CD4-positive, alpha-beta T cell treated with Interleukin-12 subunit alpha and Interleukin-12 subunit beta, for 1 hour (primary cell): Measurements from ENCODE around the gene DUSP2.

Experiments used
- DNase-seq: peaks from one replicate; pipeline ENCODE4 v3.0.0-alpha.2; 2020

DUSP2 gene

DNA sequence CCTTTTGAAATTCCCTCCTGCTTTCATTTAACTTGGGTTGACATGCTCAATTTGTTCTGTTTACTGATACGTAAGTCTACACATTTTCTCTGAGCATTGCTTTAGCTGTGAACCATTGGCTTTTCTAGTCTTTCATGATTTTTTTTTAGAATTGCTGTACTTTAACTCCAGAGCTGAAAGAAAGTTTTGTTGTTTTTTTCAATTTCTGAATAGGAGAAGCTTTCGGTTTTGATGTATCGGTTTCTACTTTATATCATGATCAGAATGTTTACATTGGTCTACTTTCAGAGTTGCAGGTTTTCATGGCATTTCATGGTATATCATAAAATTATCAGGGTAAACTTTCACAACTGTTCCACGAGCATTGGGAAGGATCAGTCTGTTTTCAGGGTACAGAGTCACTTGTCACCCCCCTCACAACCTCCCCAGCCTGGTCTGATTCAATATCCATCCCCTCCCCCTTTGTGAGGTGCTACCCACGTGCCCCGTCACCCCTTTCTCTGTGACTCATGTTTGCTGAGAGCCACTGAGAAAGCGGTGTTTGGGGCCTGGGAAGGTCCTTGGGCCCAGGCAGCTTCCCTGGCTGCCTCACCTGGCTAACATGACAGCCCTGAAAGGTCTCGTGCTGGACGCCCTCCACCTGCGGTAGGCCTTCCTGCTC is 14.0 kb downstream of the DUSP2 start:
- DNase-seq: no peak

DNA sequence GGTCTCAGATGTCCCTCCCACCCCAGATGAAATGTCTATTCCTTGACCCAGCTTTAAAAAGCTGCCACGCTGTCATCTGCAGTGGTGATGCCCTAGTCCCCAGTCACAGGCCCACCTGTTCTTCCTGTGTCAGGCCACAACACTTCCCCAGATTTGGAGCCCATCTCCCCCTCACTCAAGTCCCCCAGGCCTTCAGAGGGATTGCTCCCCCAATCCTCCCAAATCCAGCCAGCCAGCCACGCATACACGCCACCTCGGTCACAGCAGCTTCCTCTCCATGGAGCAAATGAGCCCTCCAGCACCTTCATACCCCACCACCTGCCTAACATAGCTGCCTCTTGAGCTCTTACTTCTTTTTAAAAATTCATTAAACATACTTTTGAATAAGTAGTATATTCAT is 14.8 kb downstream of the DUSP2 start:
- DNase-seq: no peak

DNA sequence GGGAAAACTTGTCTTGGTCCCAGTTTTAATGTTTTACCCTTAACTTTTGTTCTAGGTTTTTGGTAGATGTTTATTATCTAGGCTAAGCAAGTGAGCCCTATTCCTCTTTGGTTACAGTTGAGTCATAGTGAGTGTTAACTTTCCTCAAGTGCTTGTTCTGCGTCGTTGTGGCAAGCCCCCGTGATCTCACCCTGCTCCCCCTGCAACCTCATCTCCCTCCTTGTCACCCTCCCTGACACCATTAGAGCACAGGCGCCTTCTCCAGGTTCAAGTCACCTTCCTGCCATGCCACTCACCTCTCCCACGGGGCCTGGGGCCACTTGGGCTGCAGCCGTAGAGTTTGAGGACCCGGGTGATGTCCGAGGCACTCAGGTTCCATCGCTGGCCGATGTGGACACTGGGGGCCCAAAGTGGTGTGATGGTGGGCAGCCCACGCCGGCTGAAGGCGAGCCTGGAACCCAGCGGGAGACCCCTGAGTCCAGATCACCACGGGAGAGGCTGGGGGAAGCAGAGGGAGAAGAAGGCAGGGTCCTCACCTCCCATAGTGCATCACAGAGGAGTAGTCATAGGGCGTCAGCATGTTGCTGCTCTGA is 15.6 kb downstream of the DUSP2 start:
- no peak for DNase-seq

- DNase-seq: no peak
Observed at GRCh38 chr2:96128456-96128855, 16.8 kb downstream of the DUSP2 start.

GRCh38 chr2:96124406-96125265 is 20.6 kb downstream of the DUSP2 start:
- DNase-seq: no peak

DNA sequence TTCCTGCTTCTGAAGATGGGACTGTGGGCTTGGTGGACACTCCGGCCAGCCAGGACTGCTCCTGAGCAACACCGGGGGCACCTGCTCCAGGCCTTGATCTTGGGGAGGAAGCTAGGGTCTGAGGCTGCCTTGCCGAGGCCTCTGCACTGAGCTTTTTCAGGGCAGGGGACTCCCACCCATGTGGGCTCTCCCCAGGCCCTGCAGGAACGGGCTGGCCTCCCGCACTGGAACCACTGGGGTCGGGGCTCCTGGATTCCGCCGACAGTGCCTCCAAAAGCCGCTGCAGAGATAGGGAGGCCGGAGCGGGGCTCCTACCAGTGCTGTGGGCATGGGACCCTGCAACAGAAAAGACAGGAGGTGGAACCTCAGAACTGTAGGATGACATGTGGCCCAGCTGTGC is 21.3 kb downstream of the DUSP2 start:
- DNase-seq: no peak

GRCh38 chr2:96123290-96123689 is 21.9 kb downstream of the DUSP2 start:
- DNase-seq: no peak

GRCh38 chr2:96122391-96122790 is 22.8 kb downstream of the DUSP2 start:
- no peak for DNase-seq

GRCh38 chr2:96121414-96121813 is 23.8 kb downstream of the DUSP2 start:
- DNase-seq: no peak

DNA sequence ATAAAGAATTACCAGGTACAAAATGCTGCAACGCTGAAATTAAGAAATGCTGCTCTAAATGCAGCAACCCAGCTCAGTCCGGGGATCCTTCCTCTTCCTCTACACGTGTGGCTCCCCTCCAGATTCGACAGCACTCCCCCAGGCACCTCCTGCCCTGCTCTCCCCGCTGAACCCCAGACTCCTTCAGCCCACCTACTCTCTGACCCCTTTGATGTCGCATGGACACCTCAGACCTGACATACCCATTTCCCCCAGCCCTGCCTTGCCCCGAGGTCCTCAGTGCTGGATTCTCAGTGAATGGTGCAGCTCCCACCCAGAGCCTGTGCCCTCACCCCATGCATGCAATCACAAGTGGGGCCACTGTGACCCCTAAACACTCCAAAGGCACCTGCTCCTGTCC is 24.2 kb downstream of the DUSP2 start:
- no peak for DNase-seq

DNA sequence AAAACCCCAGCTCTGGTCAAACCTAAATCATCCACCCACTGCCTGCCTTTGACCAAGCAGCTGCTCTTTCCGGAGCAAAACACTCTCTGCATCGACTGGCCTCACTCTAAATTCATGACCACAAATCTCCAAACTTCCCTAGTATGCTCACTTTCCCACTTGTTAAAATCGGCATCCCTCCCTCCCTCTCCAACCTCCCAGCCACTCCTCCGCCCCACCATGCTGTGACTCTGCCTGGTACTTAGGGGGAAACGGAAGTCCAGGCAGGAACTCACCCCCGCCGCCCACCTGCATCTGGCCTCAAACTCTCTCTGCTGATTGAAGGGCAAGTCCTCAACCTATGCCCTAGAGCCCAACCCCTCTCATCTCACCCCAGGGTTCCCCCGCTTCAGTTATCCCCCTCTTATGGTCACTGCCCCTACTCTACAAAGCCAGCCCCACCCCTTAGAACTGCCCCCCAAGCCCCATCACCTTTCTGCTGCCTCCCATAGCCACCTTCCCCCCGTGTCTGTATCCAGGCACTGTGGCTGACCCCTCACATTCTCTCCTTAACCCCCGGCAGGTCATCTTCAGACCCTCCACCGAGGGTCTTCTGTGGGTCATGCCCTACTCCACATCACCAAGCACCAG is 25.0 kb downstream of the DUSP2 start:
- no peak for DNase-seq

DNA sequence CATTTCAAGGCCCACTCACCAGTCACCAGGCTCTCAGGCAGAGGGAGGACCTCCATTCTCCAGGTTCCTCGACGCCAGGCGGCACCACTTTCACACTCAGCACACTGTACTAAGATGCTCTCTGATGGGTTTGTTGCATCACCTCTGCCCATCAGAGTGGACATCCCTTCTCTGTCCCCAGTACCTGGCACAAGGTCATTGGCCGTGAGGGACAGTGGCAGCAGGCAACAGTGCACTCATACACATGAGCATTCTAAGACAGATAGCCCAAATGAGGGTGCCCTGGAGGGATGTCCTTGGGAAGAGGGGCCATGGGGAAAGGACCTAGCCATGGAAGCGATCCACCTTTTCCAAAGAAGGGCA is 25.9 kb downstream of the DUSP2 start:
- no peak for DNase-seq

DNA sequence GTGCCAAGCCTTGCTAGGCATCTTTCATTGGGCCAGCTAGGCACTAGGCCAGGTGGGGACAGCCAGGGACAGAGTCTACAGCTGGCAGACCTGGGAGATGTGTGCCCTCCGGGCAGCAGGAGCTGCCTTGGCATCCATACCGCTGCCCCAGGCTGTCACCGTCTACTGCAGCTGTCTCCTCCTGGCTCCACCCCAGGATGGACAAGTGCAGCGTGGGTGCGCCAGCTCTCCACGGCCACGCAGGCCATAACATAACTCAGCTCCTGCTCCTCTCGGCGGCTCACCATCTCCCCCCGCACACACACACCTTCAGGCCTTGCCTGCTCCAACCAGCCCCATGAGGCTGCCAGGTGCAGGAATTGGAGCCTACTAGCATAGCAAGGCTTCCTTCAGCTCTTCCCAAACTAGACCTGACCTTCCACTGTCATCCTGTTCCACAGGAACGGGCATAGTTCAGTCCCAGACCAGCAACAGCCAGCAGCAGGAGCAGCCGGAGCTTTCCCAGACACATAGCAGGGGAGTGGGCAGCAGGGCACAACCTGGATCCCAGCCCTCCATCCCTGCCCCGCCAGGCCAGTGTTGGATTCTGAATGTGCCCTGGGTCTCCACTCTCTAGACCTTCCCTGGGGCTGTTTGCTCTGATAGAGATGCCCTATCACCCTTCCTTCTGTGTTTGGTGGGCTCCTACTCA is 26.4 kb downstream of the DUSP2 start:
- no peak for DNase-seq

DNA sequence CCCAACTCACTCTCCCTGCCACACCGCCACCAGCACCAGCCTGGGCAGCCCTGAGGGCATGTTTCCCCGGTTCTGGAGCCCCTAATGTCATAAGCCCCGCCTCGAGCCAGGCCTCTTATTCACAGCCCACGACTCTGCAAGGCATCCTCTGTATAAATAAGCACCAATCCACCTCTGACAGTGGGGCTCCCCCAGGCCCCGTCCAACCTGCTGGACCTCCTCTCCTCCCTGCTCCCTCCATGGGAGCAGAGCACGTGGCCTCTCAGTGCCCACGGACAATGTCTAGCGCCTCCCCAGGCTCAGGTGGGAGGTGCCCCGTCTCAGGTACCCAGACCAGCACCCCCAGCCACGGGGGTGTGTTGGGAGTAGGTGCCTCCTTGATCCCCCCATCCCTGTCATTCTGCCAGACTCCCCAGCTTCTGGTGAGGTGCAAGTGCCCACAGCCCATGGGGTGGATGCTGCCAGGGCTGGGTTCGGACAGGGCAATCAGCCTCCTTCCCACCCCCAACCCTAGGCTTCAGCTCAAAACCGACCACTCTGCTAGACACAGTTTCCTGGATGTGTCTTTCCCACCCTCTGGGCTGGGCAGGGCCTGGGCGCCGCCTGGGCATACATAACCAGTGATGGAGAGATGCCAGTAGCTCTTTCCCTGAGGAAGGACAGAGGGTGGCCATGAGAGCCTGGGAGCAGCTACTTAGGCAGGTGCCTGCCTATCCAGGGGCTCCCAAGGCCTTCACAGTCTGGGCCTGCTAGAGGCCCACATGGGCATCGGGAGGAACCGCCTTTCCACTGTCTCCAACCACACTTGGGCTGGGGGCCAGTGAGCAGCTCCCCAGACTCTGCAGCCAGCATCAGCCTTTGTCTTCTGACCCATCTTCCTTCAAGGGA is 27.3 kb downstream of the DUSP2 start:
- no peak for DNase-seq

DNA sequence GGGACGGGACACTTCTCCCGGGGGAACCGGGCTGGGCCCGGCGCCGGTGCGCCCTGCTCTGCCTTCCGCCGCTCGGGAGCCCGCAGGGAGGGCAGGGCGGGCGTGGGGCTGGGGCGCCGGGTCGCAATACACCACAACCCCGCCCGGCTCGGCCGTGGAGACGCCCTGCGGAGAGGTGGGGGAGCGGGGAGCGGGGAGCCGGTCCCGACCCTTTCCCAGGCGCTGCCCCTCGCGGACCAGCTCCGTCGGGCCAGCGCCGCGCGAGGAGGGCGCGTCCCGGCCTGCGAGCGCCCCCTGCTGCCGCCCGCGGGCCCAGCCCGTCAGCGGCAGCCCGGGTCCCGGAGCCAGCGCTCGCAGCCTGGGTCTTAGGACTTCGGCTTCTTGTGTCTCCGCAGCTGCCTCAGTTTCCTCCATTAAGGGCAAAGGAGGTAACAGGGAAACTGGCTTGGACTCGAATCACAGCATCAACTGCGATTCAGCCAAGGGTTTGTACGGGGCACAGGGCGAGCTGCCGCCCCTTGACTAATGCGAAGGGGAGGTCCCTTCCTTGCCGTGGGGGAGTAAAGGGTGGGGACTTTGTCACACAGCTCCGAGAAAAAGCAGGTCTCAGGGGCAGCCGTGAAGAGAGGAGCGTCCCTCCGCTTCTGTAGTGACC is 28.2 kb downstream of the DUSP2 start:
- peak; percentile 68 for DNase-seq

DNA sequence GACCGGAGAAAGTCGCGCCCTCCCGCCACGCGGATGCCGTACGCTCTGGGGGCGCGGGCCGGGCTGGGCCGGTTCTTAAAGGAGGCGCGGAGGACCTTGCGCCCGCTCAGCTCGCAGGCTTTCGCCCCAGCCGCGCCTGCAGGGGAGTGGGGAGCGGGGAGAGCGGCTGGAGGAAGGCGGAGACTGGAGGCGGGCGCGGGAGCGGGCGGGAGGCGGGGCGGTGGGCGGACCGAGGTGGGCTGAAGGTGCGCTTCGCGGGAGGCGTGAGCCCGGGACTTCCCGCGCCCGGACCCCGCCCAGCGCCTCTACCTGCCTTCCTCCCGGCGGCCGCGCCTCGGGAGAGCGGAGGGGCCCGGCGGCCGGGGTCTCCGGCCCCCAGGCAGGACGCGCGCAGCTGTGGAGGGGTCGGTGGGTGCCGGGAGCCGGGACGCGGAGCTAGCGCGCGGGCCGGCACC is 28.8 kb downstream of the DUSP2 start, which contains the start of gene ADRA2B:
ADRA2B (minus strand) TSS at position 148 of the 455 bp plus-strand sequence. CDS start 422 bp downstream, outside the sequence.
- DNase-seq: peak; percentile 87

DNA sequence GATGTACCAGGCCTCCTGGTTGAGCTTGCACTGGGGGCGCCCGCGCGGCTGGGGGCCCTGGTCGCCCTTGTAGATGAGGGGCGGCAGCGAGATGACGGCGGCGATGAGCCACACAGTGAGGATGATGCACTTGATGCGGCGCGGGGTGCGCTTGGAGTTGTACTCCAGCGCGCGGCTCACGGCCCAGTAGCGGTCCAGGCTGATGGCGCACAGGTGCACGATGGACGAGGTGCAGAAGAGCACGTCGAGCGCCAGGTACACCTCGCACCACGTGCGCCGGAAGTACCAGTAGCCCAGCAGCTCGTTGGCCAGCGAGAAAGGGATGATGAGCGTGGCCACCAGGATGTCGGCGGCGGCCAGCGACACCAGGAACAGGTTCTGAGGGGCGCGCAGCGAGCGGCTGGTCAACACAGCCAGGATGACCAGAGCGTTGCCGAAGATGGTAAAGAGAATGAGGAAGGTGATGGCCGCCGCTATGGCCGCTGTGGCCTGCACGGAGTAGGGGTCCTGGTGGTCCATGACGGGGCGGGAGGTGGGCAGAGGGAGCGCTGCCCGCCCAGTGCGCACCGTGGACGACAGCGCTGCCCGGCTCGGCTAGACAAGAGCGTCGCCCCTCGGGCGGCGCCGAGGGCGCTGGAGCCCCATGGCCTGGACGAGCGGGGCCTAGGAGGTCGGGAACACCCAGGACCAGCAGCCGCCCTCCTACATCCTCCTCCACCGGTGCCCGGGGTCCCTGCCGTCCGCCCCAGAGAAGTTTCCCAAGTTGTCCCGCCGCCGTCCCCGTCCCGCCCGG is 29.4 kb downstream of the DUSP2 start:
- no peak for DNase-seq

DNA sequence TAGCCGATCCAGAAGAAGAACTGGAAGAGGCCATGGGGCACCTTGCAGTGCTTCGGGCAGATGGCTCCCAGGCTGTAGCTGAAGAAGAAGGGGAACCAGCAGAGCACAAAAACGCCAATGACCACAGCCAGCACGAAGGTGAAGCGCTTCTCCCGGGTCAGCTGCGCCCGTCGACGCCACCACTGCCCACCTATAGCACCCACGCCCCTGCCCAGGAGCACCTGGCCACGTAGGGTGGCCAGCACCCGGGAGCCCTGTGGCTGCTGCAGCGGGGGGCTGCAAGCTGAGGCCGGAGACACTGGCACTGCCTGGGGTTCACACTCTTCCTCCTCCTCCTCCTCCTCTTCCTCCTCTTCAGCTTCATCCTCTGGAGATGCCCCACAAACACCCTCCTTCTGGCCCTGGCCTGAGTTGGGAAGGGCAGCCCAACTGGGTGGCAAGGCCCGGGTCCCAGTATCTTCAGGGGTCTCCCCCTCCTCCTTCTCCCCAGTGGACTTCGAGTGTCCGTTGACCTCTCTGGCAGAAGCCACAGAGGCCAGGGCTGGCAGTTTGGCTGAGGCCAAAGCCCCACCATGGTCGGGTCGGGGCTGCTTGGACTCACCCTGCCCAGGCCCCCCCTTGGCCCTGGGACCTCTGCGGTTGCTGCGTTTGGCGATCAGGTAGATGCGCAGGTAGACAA is 30.2 kb downstream of the DUSP2 start:
- no peak for DNase-seq

GRCh38 chr2:96114546-96114902 is 30.7 kb downstream of the DUSP2 start:
- no peak for DNase-seq

DNA sequence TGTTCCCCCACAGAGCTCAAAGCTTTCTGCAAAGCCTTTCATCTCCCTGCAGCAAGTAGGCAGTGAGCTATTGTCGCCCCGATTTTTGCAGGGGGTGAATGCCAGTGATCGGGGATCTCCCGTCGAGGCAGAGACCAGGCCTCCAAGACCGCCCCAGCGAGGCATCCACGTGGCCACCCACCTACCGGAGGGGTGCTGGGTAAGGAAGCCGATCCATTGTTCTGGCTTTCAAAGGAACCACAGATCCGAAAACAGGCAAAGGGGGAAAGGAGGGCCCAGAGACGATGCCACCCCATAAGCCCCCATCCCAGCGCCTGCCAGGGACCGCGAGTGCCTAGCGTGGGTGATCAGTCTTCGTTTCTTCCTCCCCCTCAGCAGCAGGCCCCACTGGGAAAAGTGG is 31.3 kb downstream of the DUSP2 start:
- DNase-seq: no peak
